Stimulated activated naive CD4-positive, alpha-beta T cell treated with Interleukin-2 at 50 U/mL for 16 hours (primary cell): ENCODE results near the gene UVRAG.

Source experiments
- DNase-seq: peaks from one replicate; lab custom pipeline; 2025; lab: John Stamatoyannopoulos, UW

UVRAG gene

GRCh38 chr11:75809991-75810390, 5.0 kb upstream of the UVRAG start:
- no peak for DNase-seq

- DNase-seq, result no peak
These were observed 4.2 kb upstream of the UVRAG start for GRCh38 chr11:75810637-75811390.

DNA sequence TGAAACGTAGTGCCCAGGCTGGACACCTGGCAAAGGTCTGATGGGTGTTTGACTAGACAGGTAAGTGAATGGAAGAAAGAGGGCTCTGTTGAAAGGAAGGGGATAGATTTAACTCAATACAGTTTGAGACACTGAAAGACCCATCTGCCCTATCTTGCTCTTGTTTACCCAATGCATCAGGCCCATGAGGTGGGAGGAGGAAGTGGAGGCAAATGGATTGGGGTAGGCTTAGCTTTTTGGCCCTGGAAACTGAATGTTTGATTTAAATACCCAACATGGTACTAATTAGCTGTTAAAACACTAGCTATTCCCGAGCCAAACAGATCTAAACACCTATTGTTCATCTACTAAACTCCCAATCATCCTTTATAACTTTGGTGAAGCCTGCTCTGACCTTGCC, 3.5 kb upstream of the UVRAG start:
- DNase-seq, result no peak

DNA sequence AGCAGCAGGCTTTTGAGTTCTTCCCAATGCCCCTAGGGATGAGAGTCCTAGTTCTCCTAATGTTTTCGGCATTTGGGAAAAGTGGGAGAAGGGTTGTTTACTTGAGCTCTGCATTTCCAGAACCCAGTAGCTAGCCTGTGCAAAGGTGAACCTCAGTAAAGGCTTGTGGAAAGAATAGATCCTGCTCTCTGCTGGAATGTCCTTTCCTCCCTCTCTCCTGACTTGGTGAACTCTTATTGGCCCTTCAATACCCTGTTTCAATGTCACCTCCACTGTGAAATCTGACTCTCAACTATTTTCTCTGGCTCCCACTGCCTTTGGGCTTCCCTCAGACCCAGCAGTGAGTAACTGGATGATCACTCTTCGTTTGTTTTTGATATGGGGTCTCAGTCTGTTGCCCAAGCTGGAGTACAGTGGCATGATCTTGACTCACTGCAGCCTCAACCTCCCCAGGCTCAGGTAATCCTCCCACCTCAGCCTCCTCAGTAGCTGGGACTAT, 2.4 kb upstream of the UVRAG start:
- DNase-seq, result no peak

GRCh38 chr11:75813124-75813523, 1.9 kb upstream of the UVRAG start:
- no peak for DNase-seq

GRCh38 chr11:75813622-75814039, 1.4 kb upstream of the UVRAG start:
- DNase-seq, result no peak

DNA sequence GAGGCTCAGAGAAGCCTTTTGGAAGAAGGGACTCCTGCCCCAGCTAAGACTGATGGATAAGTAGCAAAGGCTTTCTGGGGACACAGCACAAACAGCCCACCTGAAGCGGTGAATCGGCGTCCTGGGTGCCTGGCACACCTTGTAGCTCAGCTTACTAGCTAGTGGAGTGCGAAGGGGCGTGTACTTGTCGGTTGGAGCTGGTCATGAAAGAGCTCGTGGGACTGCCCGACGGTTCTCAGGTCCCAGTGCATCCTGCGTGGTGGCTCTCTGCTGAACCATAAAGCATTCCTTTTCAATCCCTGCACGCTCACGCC, 690 bp upstream of the UVRAG start:
- DNase-seq, result no peak

DNA sequence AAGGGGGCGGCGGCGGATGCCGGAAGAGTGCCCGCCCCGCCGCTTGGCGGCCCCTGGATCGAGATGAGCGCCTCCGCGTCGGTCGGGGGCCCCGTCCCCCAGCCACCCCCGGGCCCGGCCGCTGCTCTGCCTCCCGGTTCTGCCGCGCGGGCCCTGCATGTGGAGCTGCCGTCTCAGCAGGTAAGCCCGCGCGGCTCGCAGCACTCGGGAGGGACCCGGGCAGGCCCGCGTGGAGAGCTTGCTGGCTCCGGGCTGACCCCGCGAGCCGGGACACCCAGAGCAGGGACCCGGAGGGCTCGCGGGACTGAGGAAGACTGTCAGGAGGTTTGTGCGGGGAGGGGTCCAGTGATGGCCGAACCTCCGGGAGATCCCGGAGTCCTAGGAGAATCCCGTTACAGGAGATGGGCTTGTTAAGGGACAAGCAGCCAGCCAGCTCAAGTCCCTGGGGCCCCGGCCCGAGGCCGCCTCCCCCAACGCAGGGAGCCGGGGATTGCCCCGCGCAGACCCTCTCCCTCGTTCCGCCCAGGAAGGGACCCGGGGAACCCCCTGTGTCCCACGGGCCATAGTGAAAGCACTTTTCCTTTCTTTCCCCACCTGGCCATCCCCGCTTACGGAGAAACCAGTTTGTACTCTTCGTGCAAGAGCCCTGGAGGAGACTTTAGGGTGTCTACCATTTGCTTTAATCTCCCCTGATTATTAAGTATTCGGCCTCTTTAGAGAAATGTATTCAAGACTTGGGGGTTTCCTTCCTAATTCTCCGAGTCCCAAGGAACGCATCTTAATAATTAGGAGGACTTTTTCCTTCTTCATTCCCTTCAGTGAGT, 547 bp downstream of the UVRAG start:
- peak; percentile 25 for DNase-seq

GRCh38 chr11:75816561-75817239, 1.7 kb downstream of the UVRAG start:
- DNase-seq, result no peak

DNA sequence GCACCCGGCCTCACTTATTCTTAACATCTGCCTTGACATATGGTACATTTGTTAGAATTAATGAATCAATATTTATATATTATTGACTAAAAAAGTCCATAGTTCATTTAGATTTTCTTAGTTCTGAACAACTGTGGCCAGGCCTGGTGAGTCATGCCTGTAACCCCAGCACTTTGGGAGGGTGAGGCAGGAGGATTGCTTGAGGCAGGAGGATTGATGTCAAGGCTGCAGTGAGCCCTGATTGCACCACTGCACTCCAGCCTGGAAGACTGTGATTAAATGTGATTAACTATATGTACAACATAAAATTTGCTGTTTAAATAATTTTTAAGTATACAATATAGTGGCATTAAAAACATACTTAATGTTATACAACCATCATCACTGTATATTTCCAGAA, 5.6 kb downstream of the UVRAG start:
- no peak for DNase-seq

DNA sequence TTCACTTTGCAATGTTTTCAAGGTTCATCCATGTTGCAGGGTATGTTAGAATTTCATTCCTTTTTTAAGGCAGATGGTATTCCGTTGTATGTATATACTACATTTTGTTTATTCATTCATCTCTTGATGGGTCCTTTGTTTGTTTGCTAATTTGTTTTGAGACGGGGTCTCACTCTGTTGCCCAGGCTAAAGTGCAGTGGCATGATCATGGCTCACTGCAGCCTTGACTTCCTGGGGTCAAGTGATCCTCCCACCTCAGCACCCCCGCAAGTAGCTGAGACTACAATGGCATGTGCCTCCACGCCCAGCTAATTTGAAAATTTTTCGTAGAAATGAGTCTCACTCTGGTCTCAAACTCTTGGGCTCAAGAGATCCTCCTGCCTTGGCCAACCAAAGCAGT, 6.2 kb downstream of the UVRAG start:
- no peak for DNase-seq

GRCh38 chr11:75822541-75822940, 7.5 kb downstream of the UVRAG start:
- no peak for DNase-seq

GRCh38 chr11:75823415-75823814, 8.4 kb downstream of the UVRAG start:
- no peak for DNase-seq

DNA sequence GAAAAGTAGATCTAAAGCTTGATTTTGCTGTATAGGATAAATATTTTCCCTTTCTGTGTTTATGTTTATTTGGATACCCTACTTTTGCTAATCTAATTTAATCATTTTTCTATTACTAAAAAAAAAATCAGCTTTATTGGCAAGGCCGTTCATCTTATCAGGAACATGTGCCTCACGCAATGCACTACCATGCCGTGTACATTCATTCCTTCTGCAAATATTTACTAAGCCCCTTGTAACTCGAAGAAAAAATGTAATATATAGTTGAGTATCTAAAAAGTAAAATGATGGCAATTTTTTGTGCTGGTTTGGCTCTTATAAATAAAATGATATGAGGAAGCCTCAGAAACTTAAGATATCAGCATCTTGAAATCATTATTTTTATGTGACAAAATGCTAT, 8.9 kb downstream of the UVRAG start:
- no peak for DNase-seq

DNA sequence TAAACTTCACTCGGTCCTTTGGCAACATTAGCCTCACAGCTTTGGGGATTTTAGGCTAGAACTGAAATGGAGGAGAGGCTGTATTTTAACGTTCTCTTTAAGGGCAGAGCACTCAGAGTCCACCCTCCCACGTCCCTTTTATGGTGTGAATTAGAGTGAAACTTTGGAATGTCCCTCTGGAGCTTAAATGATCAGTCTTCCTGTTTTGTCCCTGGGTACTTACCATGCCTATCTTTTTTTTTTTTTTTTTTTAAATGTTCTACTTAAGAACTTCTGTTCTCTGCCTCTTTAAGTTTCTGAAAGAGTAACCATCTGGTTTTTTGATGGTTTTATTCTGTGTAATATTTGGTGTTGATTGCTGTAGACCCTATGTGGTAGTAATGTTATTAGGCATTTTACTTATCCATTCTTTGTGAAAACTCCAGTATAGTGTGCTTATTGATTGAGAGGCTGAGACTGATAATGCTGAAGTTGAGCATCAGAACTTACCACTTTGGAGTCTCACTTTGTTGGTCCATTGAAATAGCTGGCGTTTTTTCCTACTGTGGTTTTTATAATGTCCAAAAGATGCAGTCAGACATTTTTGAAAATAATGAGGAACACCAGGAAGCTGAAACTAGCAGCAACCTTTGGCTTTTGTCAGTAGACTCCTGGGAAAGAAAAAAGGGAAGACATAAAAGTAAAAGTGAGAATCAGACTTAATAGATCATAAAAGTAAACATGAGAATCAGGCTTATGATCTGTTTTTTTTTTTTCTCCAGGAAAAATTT, 11.6 kb downstream of the UVRAG start:
- DNase-seq, result no peak

- no peak for DNase-seq
These were observed 12.6 kb downstream of the UVRAG start for GRCh38 chr11:75827562-75827961.

DNA sequence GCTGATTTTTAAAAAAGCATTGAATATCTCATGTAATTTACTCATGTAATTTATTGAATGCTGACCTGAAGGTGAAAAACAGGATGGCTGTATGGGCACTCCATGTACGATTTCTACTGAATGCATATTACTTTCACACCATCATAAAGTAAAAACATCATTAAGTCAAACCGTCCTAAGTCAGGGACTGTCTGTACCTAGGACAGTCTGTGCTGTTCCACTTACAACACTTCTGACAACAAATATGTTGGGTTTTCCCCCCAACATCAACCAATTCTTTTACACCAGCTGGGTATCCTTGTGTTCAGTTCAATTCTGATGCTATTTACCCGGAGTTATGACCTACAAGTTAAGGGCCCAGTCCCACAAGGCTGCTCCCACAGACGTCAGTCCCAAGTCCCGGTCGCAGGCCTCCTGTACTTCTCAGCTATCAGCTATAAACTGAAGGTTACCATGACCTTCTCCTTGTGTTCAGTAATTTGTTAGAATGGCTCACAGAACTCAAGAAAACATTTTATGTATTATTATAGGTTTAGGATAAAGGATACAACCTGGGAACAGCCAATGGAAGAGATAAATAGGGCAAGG, 17.0 kb downstream of the UVRAG start:
- no peak for DNase-seq

DNA sequence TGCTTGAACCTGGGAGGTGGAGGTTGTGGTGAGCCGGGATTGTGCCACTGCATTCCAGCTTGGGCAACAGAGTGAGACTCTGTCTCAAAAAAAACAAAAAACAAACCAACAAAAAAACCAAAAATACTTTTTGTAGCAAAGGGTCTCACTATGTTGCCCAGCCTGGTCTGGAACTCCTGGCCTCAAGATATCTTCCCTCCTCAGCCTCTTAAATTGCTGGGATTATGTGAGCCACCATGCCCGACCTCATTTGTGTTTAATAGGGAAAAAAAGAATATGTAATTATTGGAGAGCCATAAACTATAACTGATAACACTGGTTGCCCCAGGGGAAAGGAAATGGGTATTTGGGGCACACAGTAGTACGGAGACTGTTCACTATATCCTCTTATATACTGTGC, 19.7 kb downstream of the UVRAG start:
- DNase-seq, result no peak

GRCh38 chr11:75836417-75836816, 21.4 kb downstream of the UVRAG start:
- DNase-seq, result no peak

DNA sequence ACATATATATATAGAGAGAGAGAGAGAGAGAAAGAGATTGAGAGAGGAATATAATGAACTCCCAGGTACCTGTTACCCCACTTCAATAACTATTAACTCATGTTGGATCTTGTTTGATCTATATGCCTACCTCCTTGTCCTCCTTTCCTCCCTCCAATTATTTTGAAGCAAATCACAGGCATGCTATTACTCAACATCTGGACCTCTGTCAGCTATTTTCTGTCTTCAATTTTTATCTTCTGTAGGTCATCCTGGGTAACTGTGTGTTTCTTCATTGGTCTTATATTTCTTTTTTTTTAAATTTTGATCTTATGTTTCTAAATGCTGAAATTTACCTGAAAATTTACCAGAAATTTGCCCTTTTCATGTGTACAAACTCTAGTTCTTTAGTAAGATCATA, 24.8 kb downstream of the UVRAG start:
- no peak for DNase-seq

GRCh38 chr11:75840522-75840921, 25.5 kb downstream of the UVRAG start:
- no peak for DNase-seq

DNA sequence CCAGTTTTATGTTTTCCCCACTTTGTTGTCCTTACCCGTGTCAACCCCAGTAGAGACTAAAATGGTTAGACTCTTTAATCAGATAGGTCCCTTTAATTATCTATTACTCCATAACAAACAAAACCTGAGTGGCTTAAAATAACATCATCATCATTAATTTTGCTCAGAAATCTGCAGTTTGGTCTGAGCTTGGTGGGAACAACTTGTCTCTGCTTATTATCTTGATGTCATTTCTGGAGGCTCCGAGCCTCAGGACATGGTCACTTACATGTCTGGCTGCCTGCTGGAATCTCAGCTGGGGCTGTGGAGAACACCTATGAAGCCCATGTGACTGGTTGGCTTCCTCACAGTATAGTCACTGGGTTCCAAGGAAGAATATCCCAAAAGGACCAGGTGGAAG, 26.7 kb downstream of the UVRAG start:
- DNase-seq, result no peak
